WI38 (cell line): ENCODE data around the gene DCXR.

Experiments
- H3K4me3 ChIP-seq: 2 replicates; pipeline ENCODE4 v1.5.1; 2011; ENCODE audit warnings: low read depth, mild to moderate bottlenecking, control low read depth, low read length
- TF ChIP-seq, protein P1 (sequence below): IDR thresholded peaks from 2 replicates; pipeline ENCODE4 v1.5.1; 2012; ENCODE audit warnings: low read depth, mild to moderate bottlenecking, control low read depth, low read length

DCXR gene

DNA sequence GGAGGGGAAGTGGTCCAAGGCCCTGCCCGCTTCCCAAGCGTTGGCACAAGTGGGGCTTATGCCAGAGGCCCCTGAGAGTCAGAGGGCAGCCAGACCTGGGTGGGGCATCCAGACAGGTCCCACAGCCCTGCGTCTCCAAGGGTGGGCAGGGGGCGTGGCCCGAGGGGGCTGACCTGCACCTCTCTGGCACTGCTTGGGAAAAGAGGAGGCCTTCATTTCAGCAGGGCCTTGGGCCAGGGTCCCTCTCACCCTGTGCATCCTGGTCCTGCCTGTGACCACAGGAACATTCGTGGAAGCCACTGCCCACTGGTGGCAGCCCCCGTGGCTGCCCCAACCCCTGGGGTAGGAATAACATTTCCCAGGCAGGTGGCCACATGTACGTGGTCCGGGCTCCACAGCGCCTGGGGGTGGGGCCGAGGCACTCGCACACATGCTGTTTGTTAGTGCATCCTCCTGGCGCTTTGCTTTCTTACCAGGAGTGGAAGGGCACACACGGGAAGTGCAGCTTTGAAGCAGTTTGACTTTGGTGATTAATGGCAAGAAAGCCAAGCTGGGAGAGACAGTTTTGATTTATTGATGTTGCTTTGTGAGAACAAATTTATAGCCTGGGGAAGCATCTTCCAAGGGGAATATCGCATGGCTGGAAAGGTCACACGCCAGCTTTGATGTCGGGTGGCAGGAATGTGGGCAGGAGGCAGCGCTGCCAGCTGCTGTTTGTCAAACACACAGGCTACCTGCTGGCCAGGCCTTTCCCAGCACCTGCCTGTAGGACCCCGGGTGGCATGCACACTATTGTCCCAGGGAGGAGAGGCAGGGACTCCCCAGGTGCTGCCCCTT lies 19.1 kb downstream of the DCXR start:
- TF ChIP-seq, protein P1, sequence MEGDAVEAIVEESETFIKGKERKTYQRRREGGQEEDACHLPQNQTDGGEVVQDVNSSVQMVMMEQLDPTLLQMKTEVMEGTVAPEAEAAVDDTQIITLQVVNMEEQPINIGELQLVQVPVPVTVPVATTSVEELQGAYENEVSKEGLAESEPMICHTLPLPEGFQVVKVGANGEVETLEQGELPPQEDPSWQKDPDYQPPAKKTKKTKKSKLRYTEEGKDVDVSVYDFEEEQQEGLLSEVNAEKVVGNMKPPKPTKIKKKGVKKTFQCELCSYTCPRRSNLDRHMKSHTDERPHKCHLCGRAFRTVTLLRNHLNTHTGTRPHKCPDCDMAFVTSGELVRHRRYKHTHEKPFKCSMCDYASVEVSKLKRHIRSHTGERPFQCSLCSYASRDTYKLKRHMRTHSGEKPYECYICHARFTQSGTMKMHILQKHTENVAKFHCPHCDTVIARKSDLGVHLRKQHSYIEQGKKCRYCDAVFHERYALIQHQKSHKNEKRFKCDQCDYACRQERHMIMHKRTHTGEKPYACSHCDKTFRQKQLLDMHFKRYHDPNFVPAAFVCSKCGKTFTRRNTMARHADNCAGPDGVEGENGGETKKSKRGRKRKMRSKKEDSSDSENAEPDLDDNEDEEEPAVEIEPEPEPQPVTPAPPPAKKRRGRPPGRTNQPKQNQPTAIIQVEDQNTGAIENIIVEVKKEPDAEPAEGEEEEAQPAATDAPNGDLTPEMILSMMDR, result no peak
- H3K4me3 ChIP-seq, result no peak overlapping the region

GRCh38 chr17:82017612-82018151 lies 19.8 kb downstream of the DCXR start:
- TF ChIP-seq, protein P1, result no peak
- no peak overlapping the region for H3K4me3 ChIP-seq

- TF ChIP-seq, protein P1, result no peak
- H3K4me3 ChIP-seq, result no peak overlapping the region
Measured at GRCh38 chr17:82016875-82017459, 20.5 kb downstream of the DCXR start.

DNA sequence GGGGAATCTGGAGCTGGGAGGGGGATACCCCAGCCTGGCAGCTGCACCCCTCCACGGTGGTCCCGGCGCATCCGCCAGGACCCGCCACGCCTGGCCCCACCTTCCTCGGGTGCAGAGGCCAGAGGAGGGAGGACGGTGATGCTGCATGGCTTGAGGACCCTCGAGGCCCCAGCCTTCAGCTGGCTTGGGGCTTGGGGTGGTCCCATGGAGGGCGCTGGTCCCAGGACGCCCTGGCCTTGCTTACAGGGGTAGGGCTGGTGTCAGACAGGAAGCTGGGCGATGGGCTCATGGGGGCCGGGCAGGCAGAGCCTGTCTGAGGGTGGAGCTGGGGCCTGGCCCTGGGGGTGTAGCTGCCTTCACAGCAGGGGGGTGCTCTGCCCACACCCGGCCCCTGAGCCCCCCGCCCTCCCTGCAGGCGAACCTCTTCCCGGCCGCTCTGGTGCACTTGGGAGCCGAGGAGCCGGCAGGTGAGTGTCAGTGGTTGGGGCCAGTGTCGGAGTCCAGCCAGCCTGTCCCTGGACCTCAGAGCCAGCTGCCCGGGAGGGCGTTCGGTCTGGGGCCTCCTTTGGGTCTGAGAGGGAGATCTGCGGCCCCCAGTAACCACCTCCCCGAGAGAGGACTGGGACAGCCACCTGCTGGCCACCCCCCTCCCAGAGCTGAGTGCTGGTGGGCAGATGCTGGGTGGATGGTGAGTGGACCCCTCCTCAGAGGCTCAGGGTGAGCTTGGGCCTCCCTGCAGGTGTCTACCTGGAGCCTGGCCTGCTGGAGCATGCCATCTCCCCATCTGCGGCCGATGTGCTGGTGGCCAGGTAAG lies 21.2 kb downstream of the DCXR start:
- TF ChIP-seq, protein P1, result no peak
- no peak overlapping the region for H3K4me3 ChIP-seq

DNA sequence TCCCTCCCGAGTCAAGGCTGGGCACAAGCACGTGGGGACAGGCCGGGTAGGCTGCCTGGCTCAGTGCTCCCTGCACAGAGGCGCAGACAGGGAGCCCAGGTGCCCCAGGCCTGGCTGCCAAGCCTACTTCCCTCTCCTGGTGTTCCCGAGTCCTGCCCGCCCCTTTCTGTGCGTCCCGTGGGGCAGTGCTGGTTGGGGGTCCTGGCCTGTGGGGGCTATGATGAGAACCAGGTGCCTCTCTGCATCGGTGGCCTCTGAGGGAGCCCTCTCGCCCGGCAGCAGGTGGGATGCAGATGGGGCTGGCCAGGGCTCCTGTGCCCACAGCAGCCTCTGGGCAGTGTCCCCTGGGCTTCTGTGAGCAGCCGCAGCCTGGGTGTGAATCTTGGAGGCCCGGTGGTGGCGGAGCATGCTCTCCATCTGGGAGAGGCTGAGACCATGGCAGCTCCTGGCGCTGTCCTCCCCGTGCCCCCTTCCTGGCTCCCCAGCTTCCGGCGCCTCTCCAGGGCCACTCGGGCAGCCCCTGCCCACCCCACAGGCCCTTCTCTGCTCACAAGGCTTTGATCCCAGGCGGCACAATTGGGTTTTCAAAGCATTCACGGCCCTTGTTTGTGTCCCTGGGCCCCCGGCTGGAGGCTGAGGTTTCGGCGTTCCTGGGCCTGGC lies 22.1 kb downstream of the DCXR start:
- H3K4me3 ChIP-seq, result no peak overlapping the region
- TF ChIP-seq, protein P1, result no peak

GRCh38 chr17:82014971-82015310 lies 22.6 kb downstream of the DCXR start:
- H3K4me3 ChIP-seq, result no peak overlapping the region
- TF ChIP-seq, protein P1, result no peak
